ENCODE measurements around the gene GABARAPL1. TPM values are rescaled to one million over a fixed set of nuclear protein-coding genes. Genes with fewer than 3 reads are reported as not detected.

GABARAPL1 gene
- total RNA-seq, 1 donor from 2014 or later, result 108 TPM

- H3K27me3 ChIP-seq (ENCODE audit: low read depth), result no peaks in the 10 kb centered on the region
- no peaks in the 10 kb centered on the region for H3K4me1 ChIP-seq
- DNase-seq (no peak), ATAC-seq (no peak)
- H3K9me3 ChIP-seq, result peaks cover 5% of the 10 kb centered on the region
- H3K36me3 ChIP-seq, result no peaks in the 10 kb centered on the region
- no peak overlapping the region for H3K27ac ChIP-seq
- intact Hi-C loops (cut with DNase I), result no loop called here
- H3K4me3 ChIP-seq, result no peak overlapping the region
- no peak for TF ChIP-seq CTCF (IDR thresholded peaks at IDR 0.05)
These were observed 48.2 kb downstream of the GABARAPL1 start for GRCh38 chr12:10260927-10261326.

- Histone ChIP-seq H3K27ac (no peak overlapping the region), H3K9me3 (no peaks in the 10 kb centered on the region), H3K4me3 (no peak overlapping the region), H3K36me3 (no peaks in the 10 kb centered on the region), H3K4me1 (no peaks in the 10 kb centered on the region), H3K27me3 (ENCODE audit: low read depth) (no peaks in the 10 kb centered on the region)
- ATAC-seq (no peak), DNase-seq (no peak)
- intact Hi-C loops (cut with DNase I), result no loop called here
- TF ChIP-seq CTCF (IDR thresholded peaks at IDR 0.05), result no peak
These were observed 55.4 kb downstream of the GABARAPL1 start for GRCh38 chr12:10268037-10268436.

GRCh38 chr12:10272467-10272866, 59.8 kb downstream of the GABARAPL1 start:
- no peak for TF ChIP-seq CTCF (IDR thresholded peaks at IDR 0.05)
- Histone ChIP-seq H3K9me3 (no peaks in the 10 kb centered on the region), H3K36me3 (no peaks in the 10 kb centered on the region), H3K27me3 (ENCODE audit: low read depth) (no peaks in the 10 kb centered on the region), H3K4me3 (no peak overlapping the region), H3K4me1 (no peaks in the 10 kb centered on the region), H3K27ac (no peak overlapping the region)
- ATAC-seq (no peak), DNase-seq (no peak)
- intact Hi-C loops (cut with DNase I), result no loop called here

Other genes with a start within 250 kb of the GABARAPL1 start
- gene CLEC12A, start 241.5 kb upstream of the GABARAPL1 start, total RNA-seq, result 88.3 TPM
- gene CLEC1B, start 213.8 kb upstream of the GABARAPL1 start, total RNA-seq, result 0.95 TPM
- gene CLEC12B, start 202.2 kb upstream of the GABARAPL1 start, total RNA-seq, result 1.7 TPM
- gene CLEC9A, start 182.2 kb upstream of the GABARAPL1 start, total RNA-seq, result 0.30 TPM
- 9.7 TPM for gene CLEC1A, start 113.9 kb upstream of the GABARAPL1 start, total RNA-seq
- gene CLEC7A, start 82.7 kb upstream of the GABARAPL1 start, total RNA-seq, result 79.5 TPM
- gene OLR1, start 40.7 kb upstream of the GABARAPL1 start, total RNA-seq, result 172 TPM
- 3.6 TPM for gene TMEM52B, start 33.8 kb upstream of the GABARAPL1 start, total RNA-seq
- 13.6 TPM for gene KLRD1, start 95.0 kb downstream of the GABARAPL1 start, total RNA-seq
- gene KLRK1, start 177.2 kb downstream of the GABARAPL1 start, total RNA-seq, result 7.5 TPM
- not detected for gene KLRC4, start 196.9 kb downstream of the GABARAPL1 start, total RNA-seq
- not detected for gene KLRC3, start 207.7 kb downstream of the GABARAPL1 start, total RNA-seq
- not detected for gene KLRC2, start 223.1 kb downstream of the GABARAPL1 start, total RNA-seq
- 1.8 TPM for gene KLRC1, start 240.5 kb downstream of the GABARAPL1 start, total RNA-seq